ENCODE results near the gene HNRNPR.

GRCh38 chr1:23370330-23370708 is 26.2 kb upstream of the HNRNPR start:
- TF ChIP-seq CTCF (IDR thresholded peaks at IDR 0.05; ENCODE audit: extremely low read depth in 1 of 2, insufficient read depth in 1 of 2, low read depth in 1 of 2, low read length in 2 of 2) = no peak
- TF ChIP-seq POLR2A (IDR thresholded peaks at IDR 0.05; ENCODE audit: low read depth, low read length) = no peak

Data from endothelial cell of umbilical vein (primary cell).